ENCODE data around the gene TMEM236. TPM values are rescaled to one million over a fixed set of nuclear protein-coding genes. Genes with fewer than 3 reads are reported as not detected.

The TMEM236 gene
- total and polyA plus RNA-seq, 2 donors (not counting 3 experiments of a cell fraction or from before 2014, with no cell fraction given), result 0.24 to 0.29 TPM

GRCh38 chr10:17789396-17789795, 37.4 kb downstream of the TMEM236 start:
- CTCF ChIA-PET, result interaction anchor here (1.4 kb wide), 1 partner anchor 9 kb away, joined by 3 read pairs; no protein-coding TSS in a partner anchor
- Histone ChIP-seq H3K4me1 (ENCODE audit: control insufficient read depth, extremely low read depth, insufficient read depth, low read length) (peaks cover 12% of the 10 kb centered on the region), H3K9ac (replicated peaks; ENCODE audit: extremely low read depth, insufficient read depth, low read length) (no peak overlapping the region), H3K27me3 (ENCODE audit: control insufficient read depth in 2 of 2, insufficient read depth in 2 of 2, low read length in 2 of 2) (no peaks in the 10 kb centered on the region), H3K4me3 (replicated peaks in 1 of 3; ENCODE audit: insufficient read depth in 1 of 3, low read depth in 1 of 3, low read length in 3 of 3) (no peak overlapping the region), H3K36me3 (ENCODE audit: control insufficient read depth in 2 of 2, extremely low read depth in 1 of 2, insufficient read depth in 2 of 2, low read length in 2 of 2) (no peaks in the 10 kb centered on the region), H3K4me2 (ENCODE audit: insufficient read depth, low read length) (no peak overlapping the region), H3K9me1 (replicated peaks; ENCODE audit: control insufficient read depth, extremely low read depth, insufficient read depth, low read length) (no peaks in the 10 kb centered on the region), H3K9me3 (replicated peaks; ENCODE audit: control insufficient read depth, insufficient read depth, low read length) (no peaks in the 10 kb centered on the region), H2AFZ (ENCODE audit: low read depth, low read length) (no peak overlapping the region), H3K27ac (ENCODE audit: insufficient read depth, low read depth, low read length) (no peak overlapping the region), H4K20me1 (replicated peaks; ENCODE audit: control insufficient read depth, extremely low read depth, insufficient read depth, low read length) (no peaks in the 10 kb centered on the region), H3K79me2 (ENCODE audit: control insufficient read depth, insufficient read depth, low read length) (no peaks in the 10 kb centered on the region)
- dilution Hi-C loops (cut with MboI; ENCODE audit: extremely low pct_ligation_motif_present, low sequenced_read_pairs) (no loop called here), intact Hi-C loops (cut with micrococcal nuclease) (no loop called here)
- POLR2A ChIA-PET, result interaction anchor here (0.6 kb wide), 1 partner anchor 43 kb away, joined by 5 read pairs; no protein-coding TSS in a partner anchor
- FAIRE-seq (no peak), DNase-seq (ENCODE audit: low read depth, low spot score) (no peak)
- BruUV-seq (replicated peaks), result no TSS peak
- TF ChIP-seq MYC (IDR thresholded peaks at IDR 0.05; ENCODE audit: low read depth, low read length), result no peak
- TF ChIP-seq FOS (IDR thresholded peaks at IDR 0.05; ENCODE audit: borderline replicate concordance, insufficient read depth, low read length), result no peak
- TF ChIP-seq, protein P1, sequence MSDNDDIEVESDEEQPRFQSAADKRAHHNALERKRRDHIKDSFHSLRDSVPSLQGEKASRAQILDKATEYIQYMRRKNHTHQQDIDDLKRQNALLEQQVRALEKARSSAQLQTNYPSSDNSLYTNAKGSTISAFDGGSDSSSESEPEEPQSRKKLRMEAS (IDR thresholded peaks at IDR 0.05; ENCODE audit: insufficient read depth, insufficient read length), result no peak
- TF ChIP-seq, protein P2, sequence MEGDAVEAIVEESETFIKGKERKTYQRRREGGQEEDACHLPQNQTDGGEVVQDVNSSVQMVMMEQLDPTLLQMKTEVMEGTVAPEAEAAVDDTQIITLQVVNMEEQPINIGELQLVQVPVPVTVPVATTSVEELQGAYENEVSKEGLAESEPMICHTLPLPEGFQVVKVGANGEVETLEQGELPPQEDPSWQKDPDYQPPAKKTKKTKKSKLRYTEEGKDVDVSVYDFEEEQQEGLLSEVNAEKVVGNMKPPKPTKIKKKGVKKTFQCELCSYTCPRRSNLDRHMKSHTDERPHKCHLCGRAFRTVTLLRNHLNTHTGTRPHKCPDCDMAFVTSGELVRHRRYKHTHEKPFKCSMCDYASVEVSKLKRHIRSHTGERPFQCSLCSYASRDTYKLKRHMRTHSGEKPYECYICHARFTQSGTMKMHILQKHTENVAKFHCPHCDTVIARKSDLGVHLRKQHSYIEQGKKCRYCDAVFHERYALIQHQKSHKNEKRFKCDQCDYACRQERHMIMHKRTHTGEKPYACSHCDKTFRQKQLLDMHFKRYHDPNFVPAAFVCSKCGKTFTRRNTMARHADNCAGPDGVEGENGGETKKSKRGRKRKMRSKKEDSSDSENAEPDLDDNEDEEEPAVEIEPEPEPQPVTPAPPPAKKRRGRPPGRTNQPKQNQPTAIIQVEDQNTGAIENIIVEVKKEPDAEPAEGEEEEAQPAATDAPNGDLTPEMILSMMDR (IDR thresholded peaks at IDR 0.05; ENCODE audit: extremely low read depth in 1 of 2, insufficient read depth in 1 of 2, low read depth in 1 of 2, low read length in 2 of 2), result no peak
- no peak for TF ChIP-seq POLR2A (IDR thresholded peaks at IDR 0.05; ENCODE audit: low read depth, low read length)
- TF ChIP-seq GATA2 (IDR thresholded peaks at IDR 0.05; ENCODE audit: insufficient read depth, insufficient read length, low read depth, low read length), result no peak
- no peak for TF ChIP-seq EZH2 (IDR thresholded peaks at IDR 0.05; ENCODE audit: borderline replicate concordance, low read depth, low read length, severe bottlenecking)
- no peak for TF ChIP-seq POLR2AphosphoS5 (IDR thresholded peaks at IDR 0.05; ENCODE audit: insufficient read depth, low read depth, low read length)
- no peak for TF ChIP-seq JUN (IDR thresholded peaks at IDR 0.05; ENCODE audit: borderline replicate concordance, insufficient read depth, insufficient read length, low read depth)
